Measurements from ENCODE around the gene TOR1B.

The TOR1B gene

DNA sequence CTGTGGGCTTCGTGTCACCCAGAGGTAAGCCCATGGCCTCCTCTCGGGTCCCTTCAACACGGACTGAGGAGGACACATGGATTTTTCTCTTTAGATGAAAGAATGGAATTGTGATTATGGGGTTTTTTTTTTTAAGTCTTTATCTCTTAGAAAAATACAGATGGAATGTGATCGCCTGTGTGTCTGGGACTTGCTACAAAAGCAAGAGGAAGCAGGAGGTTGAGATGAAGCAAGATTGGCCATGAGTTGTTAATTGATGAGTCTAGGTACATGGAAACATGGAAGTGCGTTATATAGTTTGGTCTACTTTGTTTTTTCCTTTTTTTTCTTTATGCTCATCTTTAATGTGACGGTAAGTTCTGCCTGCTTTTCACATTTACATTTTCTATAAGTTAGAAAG is 46.9 kb downstream of the TOR1B start:
- DNase-seq, result no peak

DNA sequence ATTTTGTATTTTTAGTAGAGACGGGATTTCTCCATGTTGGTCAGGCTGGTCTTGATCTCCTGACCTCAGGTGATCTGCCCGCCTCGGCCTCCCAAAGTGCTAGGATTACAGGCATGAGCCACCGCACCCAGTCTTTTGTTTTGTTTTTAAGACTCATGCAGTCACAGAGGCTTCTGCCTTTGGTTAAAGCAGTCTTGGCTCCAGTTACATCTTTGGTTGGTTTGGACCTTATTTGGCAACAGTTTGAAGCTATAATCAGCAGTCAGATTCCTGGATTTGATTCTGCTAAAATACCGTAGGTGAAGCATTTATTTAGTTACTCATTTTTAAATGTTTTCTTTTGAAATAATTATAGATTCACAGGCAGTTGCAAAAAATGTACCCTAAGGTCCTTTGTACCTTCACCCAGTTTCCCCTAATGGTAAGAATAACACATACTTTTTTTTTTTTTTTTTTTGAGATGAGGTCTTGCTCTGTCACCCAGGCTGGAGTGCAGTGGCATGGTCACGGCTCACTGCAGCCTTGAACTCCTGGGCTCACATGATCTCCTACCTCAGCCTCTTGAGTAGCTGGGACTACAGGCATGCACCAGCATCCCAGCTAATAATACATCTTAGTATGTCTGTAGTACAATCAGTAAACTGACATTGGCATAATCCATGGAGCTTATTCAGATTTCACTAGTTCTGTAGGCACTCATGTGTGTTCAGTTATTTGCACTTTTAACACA is 48.0 kb downstream of the TOR1B start:
- no peak for DNase-seq

DNA sequence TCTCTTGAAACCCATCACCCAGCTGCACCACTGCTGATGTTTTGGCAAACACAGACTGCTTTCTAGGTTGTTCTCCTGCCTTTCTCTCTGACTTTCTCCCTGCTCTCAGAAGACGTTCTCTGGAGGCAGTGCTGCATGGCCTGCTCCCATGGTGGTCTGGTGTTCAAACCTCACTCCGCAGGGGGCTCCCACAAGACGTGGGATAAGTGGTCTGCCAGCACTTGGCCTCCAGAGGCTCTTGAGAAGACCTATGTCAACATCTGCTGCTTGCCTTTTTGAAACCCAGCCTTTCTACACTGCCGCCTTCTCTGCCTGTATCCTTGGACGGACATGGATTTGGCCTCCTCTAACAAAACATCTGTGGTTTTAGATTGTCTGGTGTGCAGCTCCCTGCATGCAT is 48.8 kb downstream of the TOR1B start:
- DNase-seq, result no peak

DNA sequence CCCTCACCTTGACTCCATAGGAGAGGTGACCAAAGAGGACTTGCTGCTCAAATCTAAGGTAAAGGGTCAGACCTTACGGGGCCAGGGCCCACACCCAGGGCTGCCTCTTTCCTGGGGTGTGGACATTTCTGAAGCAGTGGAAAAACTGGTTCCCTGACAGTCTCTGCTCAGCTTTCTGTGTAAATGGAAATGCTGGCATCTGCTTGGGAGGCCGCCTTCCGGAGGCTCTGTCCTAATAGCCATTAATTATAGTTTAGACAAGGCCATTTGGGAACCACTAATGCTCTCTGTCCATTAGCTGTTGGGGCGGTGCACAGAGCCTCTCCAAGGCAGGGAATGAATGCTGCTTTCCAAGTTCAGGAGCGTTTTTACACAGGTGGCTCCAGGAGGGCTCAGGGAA is 49.6 kb downstream of the TOR1B start:
- DNase-seq, result no peak

DNA sequence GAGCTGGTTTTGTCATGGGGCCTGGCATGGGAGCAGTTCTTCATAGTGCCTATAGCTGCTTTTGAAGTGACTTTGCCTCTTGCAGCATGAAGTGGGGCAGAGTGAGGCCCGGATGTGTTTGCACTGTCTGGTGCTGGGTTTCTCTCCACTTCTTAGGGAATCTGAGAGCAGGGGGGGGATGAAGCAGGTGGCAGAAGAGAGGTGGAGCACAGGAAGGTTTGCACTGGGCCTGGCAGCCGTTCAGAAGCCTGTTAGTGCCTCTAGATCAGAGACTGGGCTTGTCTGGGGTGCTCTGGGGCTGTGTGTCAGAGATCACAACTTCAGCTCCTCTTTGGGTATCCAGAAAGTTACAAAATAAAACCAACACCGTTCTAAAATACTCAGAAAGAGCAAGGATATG is 50.6 kb downstream of the TOR1B start:
- DNase-seq, result no peak

DNA sequence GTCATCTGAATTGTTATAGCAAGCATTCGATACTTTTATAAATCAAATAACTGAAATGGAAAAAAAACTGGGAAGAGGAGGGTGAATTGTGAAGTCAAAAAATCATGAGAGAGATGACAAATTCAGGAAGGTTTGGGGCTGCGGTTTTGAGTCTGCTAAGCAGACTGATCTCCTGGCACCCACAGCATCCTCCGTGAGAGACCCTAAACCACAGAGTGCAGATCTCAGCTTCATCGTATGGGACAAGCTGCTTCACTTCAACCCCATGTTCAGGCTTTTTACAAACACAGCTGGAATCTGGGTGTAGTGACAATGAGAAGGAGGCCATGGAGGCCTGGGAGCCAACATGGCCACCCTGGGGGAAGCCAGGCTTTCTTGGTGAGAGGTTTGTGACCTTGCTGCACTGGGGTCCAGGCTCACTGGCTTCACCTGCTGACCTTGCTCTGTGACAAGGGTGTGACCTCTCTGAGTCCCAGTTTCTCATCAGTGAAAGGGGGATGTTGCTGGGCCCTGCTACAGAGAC is 51.7 kb downstream of the TOR1B start:
- no peak for DNase-seq

DNA sequence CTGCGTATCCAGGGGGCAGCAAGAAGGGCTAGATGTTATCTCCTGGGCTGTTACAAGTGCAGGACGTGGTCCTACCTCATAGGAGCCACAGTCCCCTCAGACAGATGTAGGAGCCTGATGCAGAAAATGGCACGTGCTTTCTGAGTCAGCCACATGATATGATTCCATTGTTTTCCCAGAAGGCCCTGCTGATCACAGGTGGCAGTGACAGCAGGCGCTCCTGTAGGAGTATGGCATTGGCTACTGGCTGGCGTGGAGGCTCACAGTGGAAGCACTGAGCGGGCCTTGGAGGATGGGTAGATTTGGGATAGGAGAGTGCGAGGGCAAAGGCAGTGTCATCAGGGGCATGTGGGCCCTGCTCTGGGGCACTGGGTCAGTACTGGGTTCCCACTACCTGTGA is 54.2 kb downstream of the TOR1B start:
- DNase-seq, result no peak

DNA sequence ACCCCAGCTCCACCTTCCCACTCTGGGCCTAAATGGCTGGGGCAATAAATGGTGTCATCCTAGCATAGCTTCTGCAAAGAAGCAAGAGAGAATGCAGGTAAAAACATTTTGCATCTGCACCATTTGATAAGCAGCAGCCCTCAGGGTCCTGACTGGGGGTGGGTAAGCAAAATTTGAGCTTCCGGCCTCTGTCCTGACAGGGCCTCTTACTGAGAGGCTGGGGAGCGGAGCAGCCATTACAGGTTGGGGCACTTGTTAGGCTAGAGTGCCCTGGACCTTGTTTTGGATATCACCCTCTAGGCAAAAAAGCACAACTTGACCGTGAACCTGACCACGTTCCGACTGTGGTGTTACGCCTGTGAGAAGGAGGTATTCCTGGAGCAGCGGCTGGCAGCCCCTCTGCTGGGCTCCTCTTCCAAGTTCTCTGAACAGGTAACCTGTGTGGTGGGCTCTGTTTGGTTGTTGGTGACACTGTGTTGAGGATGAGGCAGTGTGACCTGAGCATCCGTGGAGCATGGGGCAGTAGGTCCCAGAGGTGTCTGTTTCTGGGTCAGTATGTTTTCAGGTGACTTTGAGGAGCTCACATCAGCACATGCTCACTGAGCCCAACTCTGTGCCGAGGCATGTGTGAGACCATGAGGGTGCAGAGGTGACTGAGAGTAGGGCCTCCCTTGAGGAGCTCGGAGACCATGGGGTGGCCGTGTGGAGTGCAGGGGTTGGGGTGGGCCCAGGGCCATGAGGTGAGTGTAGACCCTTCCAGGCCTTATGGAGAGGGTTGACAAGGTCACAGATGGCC is 55.4 kb downstream of the TOR1B start:
- DNase-seq, result no peak

Data from EL (cell line).